NOMO-1 treated with DMSO at 0.1 percent for 48 hours (cell line): ENCODE results near the gene RHOT2.

Experiments used
- DNase-seq: peaks from one replicate; lab custom pipeline; 2025; ENCODE audit not compliant: unreplicated experiment; lab: John Stamatoyannopoulos, UW

Gene RHOT2

DNA sequence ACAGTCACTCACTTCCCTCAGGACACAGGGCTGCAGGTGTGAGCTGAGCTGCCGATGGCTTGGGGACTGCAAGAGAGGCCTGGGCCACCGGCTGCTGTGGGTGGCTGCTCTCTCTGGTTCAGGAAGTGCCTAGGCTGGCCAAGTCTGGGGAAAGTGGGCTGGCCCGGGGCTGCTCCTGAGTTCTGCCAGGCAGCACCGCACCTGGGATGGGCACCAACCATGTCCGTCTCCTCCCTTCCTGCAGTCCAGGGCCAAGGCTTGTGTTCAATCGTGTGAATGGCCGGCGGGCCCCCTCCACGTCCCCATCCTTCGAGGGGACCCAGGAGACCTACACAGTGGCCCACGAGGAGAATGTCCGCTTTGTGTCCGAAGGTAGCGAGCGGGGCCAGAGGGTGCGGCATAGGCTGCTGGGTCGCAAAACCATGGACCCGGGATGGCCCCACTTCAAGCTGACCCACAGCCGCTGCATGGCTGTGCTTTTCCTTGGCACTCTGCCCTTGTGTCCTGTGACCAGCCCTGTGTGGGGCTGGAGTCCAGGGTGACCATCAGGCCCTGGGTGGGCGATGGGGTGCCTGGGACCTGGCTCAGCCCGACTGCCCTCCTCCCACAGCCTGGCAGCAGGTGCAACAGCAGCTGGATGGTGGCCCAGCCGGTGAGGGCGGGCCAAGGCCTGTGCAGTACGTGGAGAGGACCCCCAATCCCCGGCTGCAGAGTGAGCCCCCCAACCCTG, 20.6 kb upstream of the RHOT2 start:
- no peak for DNase-seq

DNA sequence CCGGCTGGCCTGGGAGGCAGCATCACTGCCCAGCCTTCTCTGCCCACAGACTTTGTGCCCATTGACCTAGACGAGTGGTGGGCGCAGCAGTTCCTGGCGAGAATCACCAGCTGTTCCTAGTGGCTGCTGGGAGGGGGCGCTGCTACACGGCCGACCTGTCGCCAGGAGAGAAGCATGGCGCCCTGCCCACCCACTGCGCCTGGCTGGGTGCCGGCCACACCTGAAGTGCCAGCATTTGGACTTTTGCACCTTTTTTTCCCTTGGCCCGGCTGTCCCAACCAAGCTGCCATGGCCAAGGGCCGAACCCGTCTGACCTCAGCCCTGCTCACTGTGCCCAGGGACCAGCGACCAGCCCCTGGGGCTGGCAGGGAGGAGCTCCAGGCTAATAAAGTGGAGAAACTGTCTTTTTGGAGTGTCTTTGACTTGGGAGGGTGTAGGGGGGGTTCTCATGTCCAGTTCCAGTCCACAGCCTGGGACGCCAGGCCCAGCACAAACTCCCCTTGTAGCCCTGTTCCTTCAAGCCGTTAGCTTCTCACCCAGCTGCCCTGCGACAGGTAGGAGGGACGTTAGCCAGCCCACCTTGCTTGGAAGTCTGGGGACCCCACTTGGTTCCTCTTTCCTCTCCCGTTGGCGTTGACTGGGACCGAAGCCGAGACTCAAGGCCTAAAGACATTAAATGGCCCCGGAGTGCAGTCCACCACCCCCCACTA, 19.7 kb upstream of the RHOT2 start:
- peak; percentile 38 for DNase-seq

DNA sequence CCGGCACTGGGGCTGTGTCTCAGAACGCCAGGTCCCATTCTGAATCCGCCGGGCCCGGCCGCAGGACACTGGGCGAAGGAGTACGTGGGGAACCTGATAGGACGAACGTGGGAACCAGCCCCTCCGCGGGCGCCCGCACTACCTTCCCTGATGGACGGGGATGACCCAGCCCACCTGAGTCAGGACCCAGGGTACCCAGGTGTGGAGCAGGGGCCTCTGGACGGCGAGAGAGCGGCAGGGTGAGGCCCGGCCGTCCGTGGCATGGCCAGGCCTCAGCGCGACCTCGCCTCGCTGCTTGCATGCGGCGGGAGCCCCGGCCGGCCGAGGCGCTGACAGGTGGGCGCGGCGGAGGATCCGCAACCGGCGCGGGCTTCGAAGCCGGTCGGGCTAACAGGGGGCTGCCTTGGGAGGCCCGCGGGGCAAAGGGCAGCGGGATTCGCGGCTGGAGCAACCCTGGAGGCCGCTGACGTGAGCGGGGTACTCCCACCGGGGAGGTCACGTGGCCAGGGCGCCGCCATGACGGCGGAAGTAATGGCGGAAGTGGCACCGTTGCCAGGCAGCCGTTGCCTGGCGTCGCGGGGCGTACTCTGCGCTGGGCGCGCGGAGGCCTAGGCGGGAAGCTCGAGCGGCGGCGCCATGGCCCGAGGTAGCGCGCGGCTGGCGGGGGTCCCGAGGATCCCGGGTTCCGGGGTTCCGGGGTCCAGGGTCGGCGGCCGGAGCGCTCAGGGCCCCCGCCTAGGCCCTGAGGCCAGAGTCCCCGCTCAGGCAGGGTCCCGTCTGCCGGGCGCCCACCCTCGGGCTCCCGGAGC, 18.9 kb upstream of the RHOT2 start, which contains the start of gene WDR90:
Gene WDR90 (plus strand): TSS at position 585 of the 809 bp plus-strand sequence. CDS start 52 bp downstream, at position 637.
- peak; percentile 90 for DNase-seq

DNA sequence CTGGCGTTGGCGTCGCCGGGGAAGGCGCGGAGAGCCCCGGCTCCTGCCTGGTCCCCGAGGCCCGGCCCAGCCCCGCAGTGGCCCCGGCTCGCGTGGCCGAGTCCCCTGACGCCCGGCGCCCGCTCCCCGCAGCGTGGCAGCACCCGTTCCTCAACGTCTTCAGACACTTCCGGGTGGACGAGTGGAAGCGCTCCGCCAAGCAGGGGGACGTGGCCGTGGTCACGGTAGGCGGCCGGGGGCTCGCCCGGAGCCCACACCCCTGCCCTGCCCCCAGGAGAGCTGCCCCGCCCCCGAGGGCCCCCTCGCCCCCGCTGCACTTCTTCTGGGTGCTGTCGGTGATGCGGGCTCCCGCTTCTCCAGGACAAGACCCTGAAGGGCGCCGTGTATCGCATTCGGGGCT, 18.3 kb upstream of the RHOT2 start:
- peak; percentile 10 for DNase-seq

DNA sequence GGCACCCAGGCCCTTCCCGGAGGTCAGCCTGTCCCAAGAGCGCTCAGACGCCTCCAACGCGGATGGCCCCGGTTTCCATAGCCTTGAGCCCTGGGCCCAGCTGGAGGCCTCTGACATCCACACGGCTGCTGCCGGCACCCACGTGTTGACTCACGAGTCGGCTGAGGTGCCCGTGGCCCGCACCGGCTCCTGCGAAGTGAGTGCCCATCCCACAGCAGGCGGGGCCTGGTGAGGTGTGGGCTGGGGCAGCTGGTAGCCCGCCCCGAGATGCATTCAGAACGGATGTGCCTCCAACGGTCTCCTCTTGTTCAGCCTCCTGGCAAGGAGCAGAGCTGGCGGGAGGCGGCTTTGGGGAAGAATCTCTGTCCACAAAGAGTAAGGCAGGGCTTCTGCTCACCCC, 16.1 kb upstream of the RHOT2 start:
- DNase-seq = no peak

DNA sequence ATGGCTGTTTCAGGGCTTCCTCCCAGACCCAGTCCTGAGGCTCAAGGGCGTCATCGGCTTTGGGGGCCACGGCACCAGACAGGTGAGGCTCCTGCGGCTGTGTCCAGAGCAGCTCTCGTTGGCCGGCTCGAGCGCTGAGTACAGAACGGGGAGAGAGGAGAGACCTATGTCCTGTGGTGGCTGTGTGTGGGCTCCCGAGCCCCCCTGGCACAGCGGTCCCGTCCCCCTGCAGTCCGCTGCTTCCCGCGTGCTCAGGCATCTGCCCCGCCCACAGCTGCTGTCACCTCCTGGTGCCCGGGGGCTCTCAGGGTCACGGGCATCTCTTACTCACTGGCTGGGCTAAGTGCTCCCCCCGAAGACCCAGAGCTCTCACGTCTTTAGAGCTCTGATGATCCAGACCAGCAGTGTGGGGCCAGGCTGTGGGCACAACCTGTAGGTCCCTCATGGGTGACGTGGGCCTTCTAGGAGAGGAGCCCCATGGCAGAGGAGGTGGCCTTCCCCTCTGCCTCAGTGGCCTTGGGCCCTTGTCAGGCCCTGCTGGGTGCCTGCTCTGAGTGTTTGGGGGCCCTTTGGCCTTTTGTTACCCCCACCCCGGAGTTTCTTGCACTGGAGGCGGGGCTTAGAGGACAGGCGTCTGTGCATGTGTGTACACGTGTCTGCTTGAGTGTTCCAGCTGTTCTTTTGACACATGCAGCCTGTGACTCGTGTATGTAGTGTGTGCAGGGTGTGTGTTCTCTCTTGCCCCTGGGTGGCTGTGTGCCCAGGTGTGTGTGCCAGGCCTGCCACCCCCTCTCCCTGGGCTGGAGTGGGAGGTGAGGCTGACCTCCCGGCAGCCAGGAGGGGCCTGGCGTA, 15.3 kb upstream of the RHOT2 start:
- no peak for DNase-seq

DNA sequence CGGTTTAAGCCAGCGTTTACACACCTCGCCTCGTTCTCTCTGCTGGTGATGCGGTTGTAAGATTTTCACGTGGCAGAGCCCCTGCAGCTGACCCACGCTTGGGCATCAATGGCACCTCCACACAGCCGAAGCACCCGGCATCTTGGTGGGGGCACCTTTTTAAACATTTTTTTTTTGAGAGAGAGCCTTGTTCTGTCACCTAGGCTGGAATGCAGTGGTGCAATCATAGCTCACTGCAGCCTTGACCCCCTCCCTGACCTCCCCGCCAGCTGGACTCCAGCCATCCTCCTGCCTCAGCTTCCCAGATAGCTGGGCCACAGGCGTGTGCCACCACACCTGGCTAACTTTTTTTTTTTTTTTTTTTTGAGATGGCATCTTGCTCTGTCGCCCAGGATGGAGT, 13.9 kb upstream of the RHOT2 start:
- DNase-seq = no peak

DNA sequence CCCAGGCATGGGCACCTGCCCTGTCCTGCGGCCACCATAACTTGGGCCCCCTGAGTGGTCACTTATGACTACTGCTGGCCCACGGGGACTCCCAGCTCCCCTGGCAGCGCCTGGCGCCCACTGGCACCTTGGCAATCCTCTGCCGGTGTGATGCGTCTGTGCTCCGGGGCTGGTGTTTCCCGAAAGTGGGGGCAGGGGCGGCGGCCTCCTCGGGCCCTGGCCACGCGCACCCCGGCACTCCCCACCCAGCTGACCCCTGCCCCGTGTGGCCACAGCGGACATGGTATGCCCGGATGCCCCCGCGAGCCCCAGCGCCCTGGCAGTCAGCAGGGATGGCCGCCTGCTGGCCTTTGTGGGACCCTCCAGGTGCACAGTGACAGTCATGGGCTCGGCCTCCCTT, 10.4 kb upstream of the RHOT2 start:
- no peak for DNase-seq

DNA sequence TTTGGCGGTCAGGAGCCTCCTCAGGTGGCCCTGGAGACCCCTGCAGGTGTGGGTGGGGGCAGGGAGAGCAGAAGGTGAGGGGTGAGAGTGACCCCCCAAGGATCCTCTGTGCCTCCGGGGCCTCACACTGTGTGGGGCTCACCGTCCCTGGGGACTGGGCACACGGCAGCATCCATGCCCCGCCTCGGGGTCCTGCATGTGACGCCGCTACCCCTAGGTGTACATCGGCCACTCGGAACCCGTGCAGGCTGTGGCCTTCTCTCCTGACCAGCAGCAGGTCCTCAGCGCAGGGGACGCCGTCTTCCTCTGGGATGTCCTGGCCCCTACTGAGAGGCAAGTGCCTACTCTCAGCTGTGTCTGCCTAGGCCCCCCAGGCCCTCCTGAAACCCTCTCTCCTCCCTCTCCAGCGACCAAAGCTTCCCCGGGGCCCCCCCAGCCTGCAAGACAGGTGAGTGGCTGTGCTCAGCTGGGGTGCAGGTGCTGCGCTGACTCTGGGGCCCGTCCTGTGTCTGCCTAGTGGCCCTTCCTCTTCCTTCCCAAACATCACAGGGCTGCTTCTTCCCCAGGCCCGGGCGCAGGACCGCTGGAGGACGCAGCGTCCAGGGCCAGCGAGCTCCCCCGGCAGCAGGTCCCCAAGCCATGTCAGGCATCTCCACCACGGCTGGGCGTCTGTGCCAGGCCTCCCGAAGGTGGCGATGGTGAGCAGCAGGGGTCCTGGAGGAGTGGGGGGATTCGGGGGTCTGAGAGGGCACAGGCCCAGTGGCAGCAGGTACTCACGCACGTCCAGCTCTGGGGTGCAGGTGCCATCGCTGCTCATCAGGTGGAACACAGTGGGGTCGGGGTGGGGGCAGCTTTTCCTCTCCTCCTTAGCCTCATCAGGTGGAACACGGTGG, 9.0 kb upstream of the RHOT2 start:
- no peak for DNase-seq

DNA sequence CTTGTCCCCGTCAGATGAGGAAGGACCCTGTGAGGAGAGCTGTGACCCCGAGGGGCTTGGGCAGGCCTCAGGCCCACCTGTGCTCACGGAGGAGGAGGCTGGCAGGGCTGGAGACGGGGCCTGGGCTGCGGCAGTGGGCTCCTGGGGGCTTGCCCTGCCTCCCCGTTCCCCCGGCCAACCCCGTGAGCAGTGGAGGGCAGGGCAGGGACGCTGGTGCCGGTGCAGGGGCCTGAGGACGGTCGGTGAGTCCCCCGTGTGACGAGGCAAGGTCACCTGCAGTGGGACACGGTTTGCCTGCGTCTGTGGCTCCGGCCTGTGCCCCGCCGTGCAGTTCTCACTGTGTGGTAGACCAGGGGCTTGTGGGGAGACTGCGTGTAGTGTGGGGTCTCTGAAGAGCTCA, 8.3 kb upstream of the RHOT2 start:
- no peak for DNase-seq

DNA sequence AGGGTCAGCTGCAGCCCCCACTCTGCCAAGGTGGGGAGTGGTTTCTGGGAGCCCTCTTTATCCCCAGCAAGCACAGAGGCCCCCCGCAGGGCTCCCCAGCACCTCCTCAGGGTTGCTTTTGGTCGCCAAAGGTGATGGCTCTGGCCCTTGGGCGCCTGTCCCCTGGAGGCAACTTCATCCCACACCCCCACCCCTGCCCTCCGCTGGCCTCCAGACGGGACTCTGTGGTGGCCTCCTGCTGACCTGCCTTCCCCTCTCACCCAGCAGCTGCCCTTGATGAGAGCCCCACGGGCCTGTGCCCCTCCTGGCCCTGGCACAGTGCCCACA, 7.8 kb upstream of the RHOT2 start:
- no peak for DNase-seq

DNA sequence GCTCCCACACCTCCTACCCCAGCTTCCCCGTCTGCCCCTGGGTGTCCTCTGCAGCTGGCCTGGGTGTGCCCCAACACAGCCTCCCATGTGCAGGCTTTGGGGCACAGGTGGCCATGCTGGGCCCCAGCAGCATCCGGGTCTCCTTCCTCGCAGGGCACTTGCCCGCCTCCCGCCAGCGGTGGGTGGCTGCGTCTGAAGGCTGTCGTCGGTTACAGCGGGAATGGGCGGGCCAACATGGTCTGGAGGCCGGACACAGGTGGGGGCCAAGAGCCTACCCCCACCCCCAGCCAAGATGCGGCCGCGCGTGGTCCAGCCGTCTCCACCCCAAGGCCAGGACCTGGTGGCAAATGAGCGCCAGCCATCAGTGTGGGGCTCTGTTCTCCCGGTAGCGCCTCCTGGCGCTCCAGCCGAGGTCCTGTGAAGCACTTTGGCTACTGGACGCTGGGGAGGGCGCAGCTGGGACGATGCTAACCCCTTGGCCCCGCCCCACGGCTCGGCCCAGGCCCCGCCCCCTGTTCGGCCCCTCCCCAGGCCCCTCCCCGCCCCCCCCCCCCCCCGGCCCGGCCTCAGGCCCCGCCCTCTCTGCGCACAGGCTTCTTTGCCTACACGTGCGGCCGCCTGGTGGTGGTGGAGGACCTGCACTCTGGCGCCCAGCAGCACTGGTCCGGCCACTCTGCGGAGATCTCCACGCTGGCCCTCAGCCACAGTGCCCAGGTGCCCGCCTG, 7.3 kb upstream of the RHOT2 start:
- DNase-seq = peak; percentile 84

DNA sequence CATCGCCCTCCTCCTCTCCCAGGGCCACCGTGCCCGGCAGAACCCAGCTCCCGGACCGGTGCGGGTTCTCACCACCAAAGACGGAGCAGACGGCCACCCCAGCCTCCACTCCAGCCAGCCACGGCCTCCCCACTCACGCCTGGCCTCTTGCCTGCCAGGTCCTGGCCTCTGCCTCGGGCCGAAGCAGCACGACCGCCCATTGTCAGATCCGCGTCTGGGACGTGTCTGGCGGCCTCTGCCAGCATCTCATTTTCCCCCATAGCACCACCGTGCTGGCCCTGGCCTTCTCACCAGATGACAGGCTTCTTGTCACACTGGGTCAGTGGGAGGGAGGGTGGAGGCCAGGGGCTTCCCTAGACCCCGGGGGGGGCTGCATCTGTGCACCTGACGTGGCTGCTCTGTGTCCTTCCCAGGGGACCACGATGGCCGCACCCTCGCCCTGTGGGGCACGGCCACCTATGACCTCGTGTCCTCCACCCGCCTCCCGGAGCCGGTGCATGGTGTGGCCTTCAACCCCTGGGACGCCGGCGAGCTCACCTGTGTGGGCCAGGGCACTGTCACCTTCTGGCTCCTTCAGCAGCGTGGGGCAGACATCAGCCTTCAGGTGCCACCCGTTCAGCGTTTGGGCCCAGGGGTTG, 6.6 kb upstream of the RHOT2 start:
- no peak for DNase-seq

DNA sequence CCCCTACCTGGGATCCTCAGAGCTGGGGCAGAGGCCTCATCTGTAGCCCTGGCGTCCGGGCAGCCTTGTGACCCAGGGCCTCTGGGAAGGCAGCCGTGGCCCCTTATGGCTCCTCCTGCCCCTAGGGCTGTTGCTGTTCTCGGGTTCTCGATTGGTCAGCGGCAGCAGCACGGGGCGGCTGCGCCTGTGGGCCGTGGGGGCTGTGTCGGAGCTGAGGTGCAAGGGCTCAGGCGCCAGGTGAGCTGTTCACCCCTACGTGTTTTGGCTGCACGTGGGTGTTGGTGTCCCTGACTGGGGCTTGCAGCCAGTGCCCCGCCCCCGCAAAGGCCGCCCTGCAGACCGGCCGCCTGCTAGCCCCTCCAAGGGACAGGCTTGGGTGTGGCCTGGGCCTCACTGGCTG, 5.8 kb upstream of the RHOT2 start:
- DNase-seq = no peak

DNA sequence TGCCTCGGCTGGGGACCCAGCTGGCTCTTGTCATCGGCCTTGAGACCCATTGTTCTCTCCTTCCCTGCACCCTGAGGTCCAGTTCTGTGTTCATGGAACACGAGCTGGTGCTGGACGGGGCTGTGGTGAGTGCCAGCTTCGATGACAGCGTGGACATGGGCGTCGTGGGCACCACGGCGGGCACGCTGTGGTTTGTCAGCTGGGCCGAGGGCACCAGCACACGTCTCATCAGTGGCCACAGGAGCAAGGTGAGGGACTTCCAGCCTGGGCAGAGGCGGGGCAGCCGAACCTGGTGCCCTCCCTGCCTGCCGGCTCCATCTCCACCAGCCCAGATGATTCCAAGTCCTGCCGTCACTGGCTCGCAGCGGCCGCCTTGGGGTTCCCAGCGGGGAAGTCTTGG, 5.3 kb upstream of the RHOT2 start:
- DNase-seq = no peak

DNA sequence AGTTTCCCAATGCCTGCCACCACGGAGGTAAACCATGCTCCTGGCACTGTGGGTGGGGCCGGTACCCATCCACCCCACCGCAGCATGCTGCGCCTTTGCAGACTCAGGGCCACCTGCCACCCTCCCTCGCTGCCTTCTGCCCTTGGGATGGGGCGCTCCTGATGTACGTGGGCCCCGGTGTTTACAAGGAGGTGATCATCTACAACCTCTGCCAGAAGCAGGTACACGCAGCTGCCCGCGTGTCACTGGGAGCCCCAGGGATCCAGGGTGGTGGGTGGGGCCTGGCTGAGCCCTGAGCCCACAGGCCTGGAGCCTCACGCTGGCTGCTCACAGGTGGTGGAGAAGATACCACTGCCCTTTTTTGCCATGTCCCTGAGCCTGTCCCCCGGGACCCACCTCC, 1.4 kb upstream of the RHOT2 start:
- no peak for DNase-seq

DNA sequence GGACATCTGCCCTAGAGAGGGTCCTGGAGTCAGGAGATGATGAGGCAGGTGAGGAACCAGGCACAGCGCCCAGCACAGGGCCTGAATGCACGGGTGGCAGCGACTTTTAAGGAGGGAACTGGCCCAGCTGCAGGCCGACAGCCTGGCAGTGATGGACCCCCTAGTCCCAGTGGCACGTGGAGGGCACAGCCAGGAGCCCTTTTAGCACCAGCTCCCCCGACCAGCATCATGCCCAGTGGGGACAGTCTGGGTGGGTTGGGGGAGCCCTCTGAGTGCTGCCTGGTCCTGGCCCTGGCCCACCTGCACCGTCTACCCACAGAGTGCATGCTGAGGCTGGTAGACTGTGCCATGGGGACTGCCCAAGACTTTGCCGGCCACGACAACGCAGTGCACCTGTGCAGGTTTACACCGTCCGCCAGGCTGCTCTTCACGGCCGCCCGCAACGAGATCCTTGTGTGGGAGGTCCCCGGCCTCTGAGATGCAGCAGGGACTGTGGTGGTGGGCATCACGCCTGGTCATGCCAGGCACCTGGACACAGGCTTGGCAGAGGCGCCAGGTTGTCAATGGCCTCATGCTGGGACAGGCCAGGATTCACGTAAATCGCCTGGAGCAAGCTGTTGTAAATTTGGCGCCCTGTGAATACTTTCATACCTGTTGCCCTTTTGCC, 686 bp upstream of the RHOT2 start:
- DNase-seq = no peak

DNA sequence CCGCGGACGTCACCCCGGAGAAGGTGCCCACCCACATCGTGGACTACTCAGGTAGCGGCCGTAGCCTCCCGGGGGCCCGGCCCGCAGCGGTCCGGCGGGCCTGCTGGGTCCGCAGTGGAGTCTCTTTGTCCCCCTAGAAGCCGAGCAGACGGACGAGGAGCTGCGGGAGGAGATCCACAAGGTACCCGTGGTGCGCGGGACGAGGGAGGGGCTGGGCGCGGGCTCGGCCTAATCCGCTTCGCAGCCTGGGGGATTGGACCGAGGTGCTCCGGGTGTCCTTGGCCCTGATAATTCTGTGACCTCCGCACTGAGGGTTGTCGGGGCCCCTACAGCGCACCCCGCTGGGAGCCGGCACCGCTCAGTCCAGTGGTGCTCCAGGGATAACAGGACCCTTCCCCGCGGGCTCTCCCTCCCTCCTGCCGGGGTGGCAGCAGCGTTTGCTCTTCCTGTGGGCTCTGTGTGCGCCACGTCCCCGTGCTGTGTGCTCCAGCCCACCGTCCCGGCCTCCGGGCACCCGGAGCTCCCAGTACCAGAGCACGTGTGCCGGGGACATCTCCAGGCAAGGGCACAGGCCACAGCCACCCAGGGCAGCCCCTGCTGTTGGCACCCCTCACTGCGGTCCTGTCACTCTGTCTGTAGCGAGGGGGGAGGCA, 713 bp downstream of the RHOT2 start:
- DNase-seq = no peak
